Measurements from ENCODE around the gene GLB1L2. TPM values are rescaled to one million over a fixed set of nuclear protein-coding genes. Genes with fewer than 3 reads are reported as not detected.
A peak's percentile ranks its signal among the peaks of the same experiment; 100 is the strongest.

The GLB1L2 gene
- polyA plus RNA-seq, 6 donors from 2014 or later = 0.09 to 0.25 (median 0.19) TPM; not detected in 3

DNA sequence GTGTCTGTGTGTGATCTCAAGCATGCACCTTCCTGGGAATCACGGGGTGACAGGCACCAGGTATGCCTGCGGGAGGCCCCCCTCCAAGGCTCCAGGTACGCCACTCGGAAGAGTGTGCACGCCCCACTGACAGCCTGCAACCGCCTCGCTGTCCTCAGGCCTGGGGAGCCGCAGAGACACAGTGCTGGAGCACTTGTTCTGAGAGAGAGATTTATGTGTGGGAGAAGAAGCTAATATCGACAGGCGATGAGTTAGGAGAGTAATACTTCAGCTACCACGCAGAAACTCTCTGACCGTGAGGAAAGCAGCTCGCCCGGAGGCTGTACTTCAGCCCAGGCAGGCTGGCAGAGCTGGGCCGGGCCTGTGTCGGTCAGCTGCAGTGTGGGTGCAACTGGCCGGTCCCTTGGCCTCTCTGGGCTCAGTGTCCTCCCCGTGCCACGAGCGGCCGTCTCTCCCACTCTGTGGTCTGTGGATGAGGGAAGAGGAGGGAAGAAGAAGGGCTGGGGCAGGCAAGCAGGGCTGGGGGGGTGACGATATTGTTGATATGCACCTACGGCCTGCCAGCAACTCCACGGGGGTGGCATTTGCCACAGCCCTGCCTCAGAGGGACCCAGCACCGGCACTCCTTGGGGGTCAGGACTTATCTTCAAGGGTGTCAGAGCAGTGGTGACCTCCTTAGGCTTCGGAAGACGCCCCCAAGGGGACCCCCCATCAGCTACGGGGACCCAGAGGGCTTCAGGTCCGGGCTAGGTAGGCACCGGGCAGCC lies 73.0 kb downstream of the GLB1L2 start:
- H3K27me3 Mint-ChIP-seq = peaks cover 28 to 59% (median 29%) of the 10 kb centered on the region in 3 donors
- H3K9me3 Mint-ChIP-seq = peaks cover 0 to 4% (median under 1%) of the 10 kb centered on the region in 7 donors
- peaks cover 0 to 3% (median 2%) of the 10 kb centered on the region in 3 donors for H3K4me1 Mint-ChIP-seq
- DNase-seq (no peak), ATAC-seq (ENCODE audit: low read depth in 2 of 2) (no peak)
- no peak overlapping the region for H3K4me3 Mint-ChIP-seq
- H3K36me3 Mint-ChIP-seq = peaks cover 0 to 4% of the 10 kb centered on the region in 2 donors
- no peak overlapping the region for H3K27ac Mint-ChIP-seq

DNA sequence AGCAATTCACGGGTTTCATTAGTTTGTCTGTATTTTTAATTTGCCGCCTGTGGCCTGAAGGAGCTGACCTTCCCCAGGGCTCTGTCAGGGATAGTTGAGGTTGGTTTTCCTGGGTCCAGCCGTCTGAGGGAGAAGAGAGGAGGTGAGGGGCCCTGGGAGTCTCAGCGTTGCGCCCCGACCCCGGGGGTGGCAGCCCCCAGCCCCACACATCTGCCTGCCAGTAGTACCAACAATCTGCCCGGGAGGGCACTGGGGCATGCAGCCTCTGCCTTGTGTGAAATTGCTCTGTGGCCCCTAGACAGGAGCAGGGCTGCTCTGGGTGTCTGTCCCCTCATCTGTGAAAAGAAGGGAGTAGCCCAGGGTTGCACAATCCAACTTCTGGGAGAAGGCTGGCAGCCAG lies 73.6 kb downstream of the GLB1L2 start:
- ATAC-seq (ENCODE audit: low read depth in 2 of 2) (no peak), DNase-seq (no peak)
- peaks cover 0 to 10% of the 10 kb centered on the region in 2 donors for H3K36me3 Mint-ChIP-seq
- H3K27ac Mint-ChIP-seq = no peak overlapping the region
- H3K9me3 Mint-ChIP-seq = peaks cover 0 to 4% (median 2%) of the 10 kb centered on the region in 7 donors
- H3K4me1 Mint-ChIP-seq = peaks cover 1 to 9% (median 6%) of the 10 kb centered on the region in 3 donors
- peaks cover 31 to 59% (median 32%) of the 10 kb centered on the region in 3 donors for H3K27me3 Mint-ChIP-seq
- no peak overlapping the region for H3K4me3 Mint-ChIP-seq

GRCh38 chr11:134405841-134406240 lies 74.1 kb downstream of the GLB1L2 start:
- Mint-ChIP-seq H3K27me3 (peaks cover 32 to 59% (median 33%) of the 10 kb centered on the region in 3 donors), H3K4me3 (no peak overlapping the region), H3K27ac (no peak overlapping the region), H3K36me3 (peaks cover 0 to 10% of the 10 kb centered on the region in 2 donors), H3K4me1 (peaks cover 5 to 13% (median 10%) of the 10 kb centered on the region in 3 donors), H3K9me3 (peaks cover 0 to 4% (median 2%) of the 10 kb centered on the region in 7 donors)
- no peak for DNase-seq
- no peak for ATAC-seq (ENCODE audit: low read depth in 2 of 2)

GRCh38 chr11:134406264-134407185 lies 74.7 kb downstream of the GLB1L2 start:
- H3K27ac Mint-ChIP-seq = no peak overlapping the region
- ATAC-seq (ENCODE audit: low read depth in 2 of 2) = no peak

DNA sequence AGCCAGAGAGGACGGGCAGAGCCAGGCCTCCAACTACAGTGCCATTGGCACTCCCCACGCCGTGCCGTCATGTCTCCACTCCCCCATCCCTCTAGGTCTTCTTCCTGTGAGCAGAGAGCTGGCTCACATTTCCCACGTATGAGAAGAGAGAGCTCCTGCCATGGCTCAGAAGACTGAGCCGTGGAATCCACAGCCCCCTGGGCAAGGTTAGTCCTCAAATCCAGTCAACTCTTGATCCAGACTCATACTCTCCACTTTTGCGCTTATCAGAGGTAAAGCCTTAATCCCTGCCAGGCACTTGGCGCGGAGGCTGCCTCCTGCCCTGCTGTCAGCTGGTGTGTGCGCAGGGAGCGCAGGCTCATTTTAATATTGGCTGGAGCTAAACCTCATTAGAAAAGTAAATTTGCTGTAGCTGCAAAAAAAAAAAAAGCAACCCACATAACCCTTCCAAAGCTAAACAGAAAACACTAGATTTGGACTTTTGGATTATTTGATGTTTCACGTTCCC lies 75.6 kb downstream of the GLB1L2 start:
- peaks cover 0 to 3% (median 2%) of the 10 kb centered on the region in 7 donors for H3K9me3 Mint-ChIP-seq
- no peak for DNase-seq
- peaks cover 12 to 18% (median 17%) of the 10 kb centered on the region in 3 donors for H3K4me1 Mint-ChIP-seq
- H3K36me3 Mint-ChIP-seq = peaks cover 0 to 10% of the 10 kb centered on the region in 2 donors
- no peak overlapping the region for H3K27ac Mint-ChIP-seq
- ATAC-seq (ENCODE audit: low read depth in 2 of 2) = no peak
- peaks cover 28 to 57% (median 40%) of the 10 kb centered on the region in 3 donors for H3K27me3 Mint-ChIP-seq
- no peak overlapping the region for H3K4me3 Mint-ChIP-seq

More at GRCh38 chr11:134406264-134407185, 74.7 kb downstream of the GLB1L2 start:
- Mint-ChIP-seq H3K36me3 (peaks cover 0 to 10% of the 10 kb centered on the region in 2 donors), H3K4me1 (peaks cover 12 to 17% (median 17%) of the 10 kb centered on the region in 3 donors), H3K9me3 (peaks cover 0 to 3% (median 2%) of the 10 kb centered on the region in 7 donors), H3K4me3 (peak overlapping the region in 2 of 8 donors; percentile 20 to 35), H3K27me3 (peaks cover 28 to 61% (median 40%) of the 10 kb centered on the region in 3 donors)
- no peak for DNase-seq

GRCh38 chr11:134407923-134408322 lies 76.1 kb downstream of the GLB1L2 start:
- Mint-ChIP-seq H3K4me3 (no peak overlapping the region), H3K9me3 (peaks cover 0 to 3% (median 2%) of the 10 kb centered on the region in 7 donors), H3K4me1 (peaks cover 13 to 18% (median 17%) of the 10 kb centered on the region in 3 donors), H3K36me3 (peaks cover 0 to 10% of the 10 kb centered on the region in 2 donors), H3K27me3 (peaks cover 28 to 55% (median 40%) of the 10 kb centered on the region in 3 donors), H3K27ac (no peak overlapping the region)
- ATAC-seq (ENCODE audit: low read depth in 2 of 2) = no peak
- DNase-seq = no peak

GRCh38 chr11:134409552-134410429 lies 78.0 kb downstream of the GLB1L2 start:
- Mint-ChIP-seq H3K9me3 (peaks cover 0 to 4% (median 3%) of the 10 kb centered on the region in 7 donors), H3K4me3 (peak overlapping the region in 2 of 8 donors; percentile 32 to 59), H3K27ac (no peak overlapping the region), H3K36me3 (peaks cover 0 to 10% of the 10 kb centered on the region in 2 donors), H3K4me1 (peaks cover 24 to 29% (median 24%) of the 10 kb centered on the region in 3 donors), H3K27me3 (peaks cover 29 to 60% (median 56%) of the 10 kb centered on the region in 3 donors)
- ATAC-seq (ENCODE audit: low read depth in 2 of 2) (no peak), DNase-seq (no peak)

DNA sequence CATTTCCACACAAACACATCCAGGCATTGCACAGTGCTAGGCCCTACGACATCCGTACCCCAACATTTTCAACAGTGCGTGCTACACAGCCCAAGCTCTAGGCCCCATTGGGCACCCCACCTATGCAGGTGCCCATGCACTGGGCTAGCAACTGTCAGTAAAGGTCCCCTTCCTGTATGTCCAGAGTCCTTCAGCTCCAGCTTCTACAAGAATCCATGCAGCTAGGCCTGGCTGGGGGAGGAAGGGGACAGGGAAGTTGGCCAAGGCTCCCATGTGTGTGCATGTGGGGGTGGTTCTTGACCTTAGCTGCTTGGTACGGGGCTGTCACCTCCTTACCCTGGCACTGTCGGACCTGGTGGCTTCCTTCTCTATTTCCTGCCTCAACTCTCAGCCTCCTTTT lies 79.0 kb downstream of the GLB1L2 start:
- peak overlapping the region in 6 of 8 donors; percentile 24 to 79 (median 50) for H3K4me3 Mint-ChIP-seq
- H3K4me1 Mint-ChIP-seq = peaks cover 31 to 37% (median 32%) of the 10 kb centered on the region in 3 donors
- H3K27me3 Mint-ChIP-seq = peaks cover 39 to 66% (median 63%) of the 10 kb centered on the region in 3 donors
- H3K27ac Mint-ChIP-seq = no peak overlapping the region
- H3K36me3 Mint-ChIP-seq = peaks cover 0 to 10% of the 10 kb centered on the region in 2 donors
- peaks cover 0 to 4% (median 3%) of the 10 kb centered on the region in 7 donors for H3K9me3 Mint-ChIP-seq
- ATAC-seq (ENCODE audit: low read depth in 2 of 2) = no peak
- DNase-seq = no peak

- Mint-ChIP-seq H3K4me1 (peaks cover 31 to 37% (median 32%) of the 10 kb centered on the region in 3 donors), H3K27me3 (peaks cover 47 to 74% (median 69%) of the 10 kb centered on the region in 3 donors), H3K4me3 (peak within 1 kb of the TSS in 7 of 8 donors; percentile 29 to 82 (median 60)), H3K36me3 (peaks cover 0 to 10% of the 10 kb centered on the region in 2 donors), H3K27ac (peak within 1 kb of the TSS in 1 of 6 donors; percentile 70), H3K9me3 (peaks cover 0 to 4% (median 3%) of the 10 kb centered on the region in 7 donors)
- ATAC-seq (ENCODE audit: low read depth in 2 of 2) (no peak), DNase-seq (no peak)
These were observed 80.6 kb downstream of the GLB1L2 start, which contains the start of gene B3GAT1 for GRCh38 chr11:134412203-134413042. Gene B3GAT1, minus strand, starts transcription at chr11:134412242. Its CDS starts 24,583 bp downstream, at chr11:134387659.

- Mint-ChIP-seq H3K9me3 (peaks cover 0 to 4% (median 0%) of the 10 kb centered on the region in 7 donors), H3K27me3 (peaks cover 47 to 72% (median 71%) of the 10 kb centered on the region in 3 donors), H3K4me1 (peaks cover 31 to 37% (median 32%) of the 10 kb centered on the region in 3 donors), H3K27ac (no peak overlapping the region), H3K36me3 (peaks cover 0 to 10% of the 10 kb centered on the region in 2 donors), H3K4me3 (peak overlapping the region in 7 of 8 donors; percentile 18 to 82 (median 60))
- DNase-seq = no peak
- no peak for ATAC-seq (ENCODE audit: low read depth in 2 of 2)
These were observed 81.4 kb downstream of the GLB1L2 start for GRCh38 chr11:134413043-134413825.
